Adrenal gland (tissue), 12 donors: Measurements from ENCODE around the gene ZNF440. TPM values are rescaled to one million over a fixed set of nuclear protein-coding genes. Genes with fewer than 3 reads are reported as not detected.

ENCODE experiments used
- DNase-seq, 7 donors: peaks; one replicate each; pipeline ENCODE4 v3.0.0-alpha.2; 2019 to 2020
- H3K27ac ChIP-seq, 5 donors: fragments of 200-600 bp; sonication (generic) in 4 of 5; 1 replicate in 3 of 5; 2 replicates in 2 of 5; pipeline versions ENCODE4 v1.5.1 to v1.8.0; 2016 to 2020; ENCODE audit warnings: mild to moderate bottlenecking in 1 of 5
- H3K27me3 ChIP-seq: fragments of 200-600 bp; 2 replicates; pipeline ENCODE4 v1.8.0; 2021
- H3K36me3 ChIP-seq, 2 donors: fragments of 200-600 bp; replicated peaks in 1 of 2; 1 replicate in 1 of 2; 2 replicates in 1 of 2; pipeline versions ENCODE4 v1.5.1 to v1.8.0; 2018 to 2022
- H3K4me1 ChIP-seq, 2 donors: fragments of 200-600 bp; replicated peaks in 1 of 2; 1 replicate in 1 of 2; 2 replicates in 1 of 2; pipeline versions ENCODE4 v1.5.1 to v1.8.0; 2018 to 2021
- H3K4me3 ChIP-seq, 4 donors: fragments of 200-600 bp; sonication (generic) in 3 of 4; one replicate each; pipeline ENCODE4 v1.5.1; 2016 to 2018
- H3K9me3 ChIP-seq, 3 donors: fragments of 200-600 bp; sonication (generic) in 1 of 3; replicated peaks in 1 of 3; 1 replicate in 2 of 3; 2 replicates in 1 of 3; pipeline versions ENCODE4 v1.5.1 to v1.8.0; 2016 to 2021
- POLR2A ChIP-seq, 2 donors: fragments of 450-650 bp; IDR thresholded peaks; one replicate each; pipeline ENCODE4 v1.6.1; 2017; ENCODE audit warnings: antibody characterized with exemption in 2 of 2, mild to moderate bottlenecking in 2 of 2, moderate library complexity in 1 of 2
- WGBS, 4 donors: extraction: QIAGEN DNeasy Blood & Tissue Kit in 2 of 4; methylation state at CpG; one replicate each; pipeline versions ENCODE4 v1.1.5 to v1.1.7; 2013 to 2017; 5-methylcytosine and 5-hydroxymethylcytosine counted together
- intact Hi-C, 2 donors: fragments of 100-400 bp; cut with DNase I; formaldehyde crosslinking; loops; one replicate each; pipeline versions ENCODE4 v1.14.1 to v1.15.0; 2022 to 2023
- polyA plus RNA-seq, 3 donors: library from polyadenylated mRNA; stranded (reverse); fragments of 200-250 nt in 2 of 3; fragments of 350-450 nt in 1 of 3; fragmentation: Illumina TruSeq in 1 of 3; extraction: RNeasy Lipid Tissue Mini Kit (QIAGEN cat#74804) in 1 of 3; gene quantifications; one replicate each; pipeline ENCODE4 v1.2.3, GENCODE V29; 2013 to 2014
- total RNA-seq, 9 donors: library from RNA; depleted of rRNA in 4 of 9; stranded (reverse); fragments of >200 nt in 4 of 9; fragments of 120-200 nt in 1 of 9; fragmentation: NEBNext Ultra II Directional in 1 of 9; extraction: Animal tissue kit (Norgen Biotek cat#: 25700) in 1 of 9; gene quantifications; one replicate each; pipeline versions ENCODE4 v1.1.0 to v1.2.4, GENCODE V29; 2013 to 2023
- TF ChIP-seq, protein P1 (sequence below), 6 experiments: fragments of 450-650 bp in 4 of 6; fragments of 200-600 bp in 2 of 6; sonication (generic) in 1 of 6; IDR thresholded peaks; 1 replicate in 5 of 6; 2 replicates in 1 of 6; pipeline versions ENCODE4 v1.5.1 to v1.8.0; 2016 to 2021; ENCODE audit warnings: antibody characterized with exemption in 6 of 6, mild to moderate bottlenecking in 2 of 6, moderate library complexity in 1 of 6
- donor health status: healthy with polysubstance abuse.
- donor health status: Bipolar disorder and iron deficiency.
- donor health status: DM: yes; HTN: yes; CAD: no.
- donor health status: DM: no; HTN: no; CAD: no.
- donor health status: DM: no; HTN: no; CAD: no.
- donor health status: DM: yes; HTN: yes; CAD: no.

Gene ZNF440
- total and polyA plus RNA-seq, 12 donors: 3.4 to 14.5 (median 8.4) TPM

DNA sequence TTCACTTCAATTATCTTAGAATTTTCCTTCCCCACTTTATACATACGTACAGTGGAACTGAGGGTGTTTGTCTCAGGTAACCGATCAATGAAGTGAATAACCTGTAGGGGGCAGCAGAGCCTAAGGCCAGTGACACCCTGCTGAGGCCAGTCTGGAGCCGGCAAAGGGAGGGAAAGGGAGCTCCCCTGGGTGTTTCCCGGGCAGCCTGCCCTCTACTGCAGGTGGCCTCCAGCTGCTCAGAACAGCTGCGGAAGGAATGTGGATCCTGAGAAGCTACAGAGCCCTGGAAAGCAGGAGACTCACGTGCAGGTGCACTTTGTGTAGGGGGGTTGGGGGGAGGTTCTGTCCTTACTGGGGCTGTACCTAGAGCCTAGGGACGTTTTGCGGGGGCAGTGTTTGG lies 16.6 kb upstream of the ZNF440 start:
- intact Hi-C loops: loop anchor here in 1 of 2 donors (10.0 kb wide), 1 partner anchor 187 kb away; no protein-coding TSS in a partner anchor
- peak; percentile 88 to 95 (median 91) for DNase-seq
- Histone ChIP-seq H3K9me3 (no peaks in the 10 kb centered on the region), H3K27ac (peak overlapping the region in 4 of 5 donors; percentile 72 to 87 (median 82)), H3K4me1 (peaks cover 9 to 17% of the 10 kb centered on the region in 2 donors), H3K27me3 (no peaks in the 10 kb centered on the region), H3K36me3 (no peaks in the 10 kb centered on the region), H3K4me3 (peak overlapping the region in 1 of 4 donors; percentile 80)
- TF ChIP-seq, protein P1, sequence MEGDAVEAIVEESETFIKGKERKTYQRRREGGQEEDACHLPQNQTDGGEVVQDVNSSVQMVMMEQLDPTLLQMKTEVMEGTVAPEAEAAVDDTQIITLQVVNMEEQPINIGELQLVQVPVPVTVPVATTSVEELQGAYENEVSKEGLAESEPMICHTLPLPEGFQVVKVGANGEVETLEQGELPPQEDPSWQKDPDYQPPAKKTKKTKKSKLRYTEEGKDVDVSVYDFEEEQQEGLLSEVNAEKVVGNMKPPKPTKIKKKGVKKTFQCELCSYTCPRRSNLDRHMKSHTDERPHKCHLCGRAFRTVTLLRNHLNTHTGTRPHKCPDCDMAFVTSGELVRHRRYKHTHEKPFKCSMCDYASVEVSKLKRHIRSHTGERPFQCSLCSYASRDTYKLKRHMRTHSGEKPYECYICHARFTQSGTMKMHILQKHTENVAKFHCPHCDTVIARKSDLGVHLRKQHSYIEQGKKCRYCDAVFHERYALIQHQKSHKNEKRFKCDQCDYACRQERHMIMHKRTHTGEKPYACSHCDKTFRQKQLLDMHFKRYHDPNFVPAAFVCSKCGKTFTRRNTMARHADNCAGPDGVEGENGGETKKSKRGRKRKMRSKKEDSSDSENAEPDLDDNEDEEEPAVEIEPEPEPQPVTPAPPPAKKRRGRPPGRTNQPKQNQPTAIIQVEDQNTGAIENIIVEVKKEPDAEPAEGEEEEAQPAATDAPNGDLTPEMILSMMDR (IDR thresholded peaks at IDR 0.05): peak; percentile 78 to 90 (median 86)
- no peak for TF ChIP-seq POLR2A (IDR thresholded peaks at IDR 0.05)
- 5 to 12% (median 8%) methylated on average over 7 to 8 of the region's 8 CpGs for WGBS, 4 donors

DNA sequence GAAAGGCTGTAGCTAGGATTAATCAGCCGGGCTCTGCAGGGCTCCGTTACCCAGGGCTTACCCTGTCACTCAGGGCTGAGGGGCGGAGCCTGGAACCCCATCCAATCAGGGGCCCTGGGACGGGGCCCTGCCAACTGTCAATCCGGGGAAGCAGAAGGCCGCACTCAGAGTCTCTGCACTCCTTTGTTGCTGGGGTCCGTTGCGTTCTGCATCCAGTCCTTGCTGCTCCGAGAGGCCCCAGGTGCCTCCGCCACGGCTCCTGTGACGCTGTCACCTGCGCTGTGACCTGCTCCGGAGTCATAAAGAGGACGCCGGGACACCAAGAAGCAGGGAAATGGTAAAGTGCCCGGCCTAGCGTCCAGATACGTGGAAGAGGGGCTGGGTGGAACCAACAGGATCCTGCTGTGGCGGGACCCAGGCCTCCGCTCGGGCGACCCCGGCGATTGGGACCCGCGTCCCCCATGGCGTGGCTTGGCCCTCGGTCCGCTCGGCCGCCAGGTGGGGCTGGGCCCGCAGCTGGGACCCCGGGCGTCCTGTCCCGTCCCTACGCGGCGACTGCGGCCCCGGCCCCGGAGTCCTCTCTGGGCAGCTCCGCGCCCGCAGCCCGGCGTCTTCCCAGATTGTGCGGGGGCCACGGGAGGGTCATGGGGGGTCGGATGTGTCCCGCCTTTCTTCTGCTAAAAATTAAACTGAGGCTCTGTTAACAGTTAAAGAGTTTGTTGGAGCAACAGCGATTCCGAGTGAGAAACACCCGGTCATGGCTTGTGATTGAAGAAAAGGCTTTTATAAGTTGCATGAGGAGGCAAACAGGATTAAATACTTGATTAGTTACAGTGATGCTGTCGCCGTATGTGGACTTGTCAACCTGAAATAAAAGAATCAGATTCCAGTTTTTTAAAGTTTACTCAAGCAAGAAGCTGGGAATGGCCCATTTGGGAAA lies 15.4 kb upstream of the ZNF440 start, which contains the start of gene ZNF491:
Gene ZNF491, plus strand, starts transcription at position 133 of the 940 bp plus-strand sequence. CDS start 7,431 bp downstream, outside the sequence.
- Histone ChIP-seq H3K4me3 (peak within 1 kb of the TSS in 3 of 4 donors; percentile 45 to 80 (median 71)), H3K36me3 (no peaks in the 10 kb centered on the region), H3K27me3 (no peaks in the 10 kb centered on the region), H3K4me1 (peaks cover 9 to 17% of the 10 kb centered on the region in 2 donors), H3K27ac (peak within 1 kb of the TSS in 4 of 5 donors; percentile 72 to 87 (median 82)), H3K9me3 (no peaks in the 10 kb centered on the region)
- intact Hi-C loops: loop anchor here in 1 of 2 donors (10.0 kb wide), 1 partner anchor 186 kb away; no protein-coding TSS in a partner anchor
- TF ChIP-seq, protein P1 (IDR thresholded peaks at IDR 0.05): peak in 2 of 6 experiments; percentile 11 to 13
- peak; percentile 33 to 93 for TF ChIP-seq POLR2A (IDR thresholded peaks at IDR 0.05)
- peak; percentile 94 to 97 (median 96) for DNase-seq
- 0 to 2% (median 1%) methylated on average over 14 to 56 of the region's 56 CpGs for WGBS, 4 donors

- Histone ChIP-seq H3K27me3 (no peaks in the 10 kb centered on the region), H3K4me1 (no peaks in the 10 kb centered on the region), H3K36me3 (no peaks in the 10 kb centered on the region), H3K9me3 (peaks cover 4 to 27% (median 5%) of the 10 kb centered on the region in 3 donors), H3K27ac (no peak overlapping the region), H3K4me3 (peak overlapping the region in 1 of 4 donors; percentile 5)
- 92 to 97% (median 95%) methylated on average over 11 of the region's 11 CpGs for WGBS, 4 donors
- intact Hi-C loops: no loop called here
- no peak for DNase-seq
- TF ChIP-seq, protein P1 (IDR thresholded peaks at IDR 0.05): no peak
- no peak for TF ChIP-seq POLR2A (IDR thresholded peaks at IDR 0.05)
Observed at GRCh38 chr19:11806354-11807098, 7.5 kb upstream of the ZNF440 start.

- intact Hi-C loops: no loop called here
- no peak overlapping the region for H3K27ac ChIP-seq
- H3K4me3 ChIP-seq: peak overlapping the region in 1 of 4 donors; percentile 5
- no peaks in the 10 kb centered on the region for H3K27me3 ChIP-seq
- H3K9me3 ChIP-seq: peaks cover 4 to 27% (median 5%) of the 10 kb centered on the region in 3 donors
- no peaks in the 10 kb centered on the region for H3K36me3 ChIP-seq
- no peaks in the 10 kb centered on the region for H3K4me1 ChIP-seq
- no peak for TF ChIP-seq POLR2A (IDR thresholded peaks at IDR 0.05)
- TF ChIP-seq, protein P1 (IDR thresholded peaks at IDR 0.05): no peak
- 90 to 100% (median 96%) methylated on average over 2 of the region's 2 CpGs for WGBS, 4 donors
- DNase-seq: no peak
Observed at GRCh38 chr19:11807099-11807380, 7.0 kb upstream of the ZNF440 start.
